Loucy (cell line): ENCODE data around the gene CMTM7.

Experiments
- CTCF ChIP-seq: fragments of 200-600 bp; sonication (generic); conservative IDR thresholded peaks from 2 replicates; pipeline ENCODE4 v1.5.1; 2014; ENCODE audit warnings: mild to moderate bottlenecking, antibody characterized with exemption, low read length
- EZH2phosphoT487 ChIP-seq: fragments of 200-600 bp; IDR thresholded peaks from 2 replicates; pipeline ENCODE4 v1.6.1; 2018; ENCODE audit warnings: antibody characterized with exemption, mild to moderate bottlenecking, moderate library complexity, borderline replicate concordance

GRCh38 chr3:32383136-32383711 lies 8.4 kb upstream of the CMTM7 start:
- TF ChIP-seq CTCF (no peak), EZH2phosphoT487 (no peak)
